ENCODE data around the gene PGM5. TPM values are rescaled to one million over a fixed set of nuclear protein-coding genes. Genes with fewer than 3 reads are reported as not detected.

Gene PGM5
- total and polyA plus RNA-seq, 8 donors = 12.7 to 61.3 (median 52.0) TPM

- intact Hi-C loops (cut with DNase I) = no loop called here
- Histone ChIP-seq H3K4me1 (no peaks in the 10 kb centered on the region), H3K4me3 (no peak overlapping the region), H3K27me3 (no peaks in the 10 kb centered on the region), H3K27ac (no peak overlapping the region), H3K9me3 (no peaks in the 10 kb centered on the region), H3K36me3 (no peaks in the 10 kb centered on the region)
- TF ChIP-seq, protein P1, sequence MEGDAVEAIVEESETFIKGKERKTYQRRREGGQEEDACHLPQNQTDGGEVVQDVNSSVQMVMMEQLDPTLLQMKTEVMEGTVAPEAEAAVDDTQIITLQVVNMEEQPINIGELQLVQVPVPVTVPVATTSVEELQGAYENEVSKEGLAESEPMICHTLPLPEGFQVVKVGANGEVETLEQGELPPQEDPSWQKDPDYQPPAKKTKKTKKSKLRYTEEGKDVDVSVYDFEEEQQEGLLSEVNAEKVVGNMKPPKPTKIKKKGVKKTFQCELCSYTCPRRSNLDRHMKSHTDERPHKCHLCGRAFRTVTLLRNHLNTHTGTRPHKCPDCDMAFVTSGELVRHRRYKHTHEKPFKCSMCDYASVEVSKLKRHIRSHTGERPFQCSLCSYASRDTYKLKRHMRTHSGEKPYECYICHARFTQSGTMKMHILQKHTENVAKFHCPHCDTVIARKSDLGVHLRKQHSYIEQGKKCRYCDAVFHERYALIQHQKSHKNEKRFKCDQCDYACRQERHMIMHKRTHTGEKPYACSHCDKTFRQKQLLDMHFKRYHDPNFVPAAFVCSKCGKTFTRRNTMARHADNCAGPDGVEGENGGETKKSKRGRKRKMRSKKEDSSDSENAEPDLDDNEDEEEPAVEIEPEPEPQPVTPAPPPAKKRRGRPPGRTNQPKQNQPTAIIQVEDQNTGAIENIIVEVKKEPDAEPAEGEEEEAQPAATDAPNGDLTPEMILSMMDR (IDR thresholded peaks at IDR 0.05) = no peak
- DNase-seq (no peak), ATAC-seq (no peak)
Measured at GRCh38 chr9:68416936-68417564, 60.6 kb downstream of the PGM5 start.

DNA sequence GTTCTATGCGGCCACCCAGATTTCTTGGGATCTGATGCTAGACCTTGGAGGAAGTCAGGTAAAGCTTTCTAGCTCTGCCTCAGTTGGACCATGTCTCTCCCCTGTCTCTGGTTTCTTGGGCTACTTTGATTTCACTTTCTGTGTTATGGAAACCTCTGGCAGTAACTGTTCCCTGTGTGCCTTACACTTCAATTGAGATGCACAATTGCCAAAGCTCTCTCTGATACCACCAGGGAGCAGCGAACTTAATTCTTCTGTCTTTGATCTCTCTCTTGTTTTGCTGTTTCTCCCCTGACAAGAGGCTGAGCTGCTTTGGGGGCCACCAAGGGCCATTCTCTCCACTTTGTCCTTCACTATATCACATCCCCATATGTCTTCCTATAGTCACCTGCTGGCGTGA lies 61.4 kb downstream of the PGM5 start:
- no peaks in the 10 kb centered on the region for H3K27me3 ChIP-seq
- H3K4me3 ChIP-seq = no peak overlapping the region
- H3K27ac ChIP-seq = no peak overlapping the region
- intact Hi-C loops (cut with DNase I) = no loop called here
- peaks cover 0 to 2% of the 10 kb centered on the region in 2 donors for H3K9me3 ChIP-seq
- DNase-seq (no peak), ATAC-seq (no peak)
- H3K36me3 ChIP-seq = no peaks in the 10 kb centered on the region
- TF ChIP-seq, protein P1 (IDR thresholded peaks at IDR 0.05) = no peak
- H3K4me1 ChIP-seq = no peaks in the 10 kb centered on the region

DNA sequence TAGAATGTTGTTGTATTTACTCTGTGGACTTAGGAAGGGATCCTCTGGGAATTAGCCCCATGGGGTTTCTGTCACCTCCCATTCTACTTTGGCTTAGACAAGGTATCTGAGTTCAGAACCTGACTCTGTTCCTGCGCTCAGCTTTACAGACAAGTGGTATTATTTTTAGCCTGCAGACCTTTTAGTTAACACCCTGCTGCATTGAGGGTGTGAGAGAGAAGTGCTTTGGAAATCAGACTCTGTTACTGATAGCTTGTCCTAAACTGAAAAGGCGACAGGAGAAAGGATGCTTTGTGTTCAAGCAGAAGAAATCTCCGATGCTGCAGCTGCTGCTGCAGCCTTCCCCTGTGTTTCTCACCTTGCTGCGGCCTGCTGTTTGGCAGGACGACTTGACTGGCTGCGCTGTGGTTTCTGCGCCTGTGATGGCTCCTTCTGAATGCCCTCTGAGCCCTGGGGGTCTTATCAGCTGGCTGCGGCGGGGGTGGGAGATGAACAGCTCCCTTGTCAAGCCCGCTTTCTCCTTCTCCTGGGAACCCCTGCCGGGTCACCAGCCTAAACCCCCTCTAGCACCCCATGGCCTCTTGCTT lies 61.9 kb downstream of the PGM5 start:
- no peak overlapping the region for H3K27ac ChIP-seq
- no peaks in the 10 kb centered on the region for H3K4me1 ChIP-seq
- H3K27me3 ChIP-seq = no peaks in the 10 kb centered on the region
- intact Hi-C loops (cut with DNase I) = no loop called here
- TF ChIP-seq, protein P1 (IDR thresholded peaks at IDR 0.05) = no peak
- no peak for ATAC-seq
- H3K36me3 ChIP-seq = no peaks in the 10 kb centered on the region
- H3K4me3 ChIP-seq = no peak overlapping the region
- peaks cover 0 to 2% of the 10 kb centered on the region in 2 donors for H3K9me3 ChIP-seq
- peak in 1 of 4 donors; percentile 36 for DNase-seq

DNA sequence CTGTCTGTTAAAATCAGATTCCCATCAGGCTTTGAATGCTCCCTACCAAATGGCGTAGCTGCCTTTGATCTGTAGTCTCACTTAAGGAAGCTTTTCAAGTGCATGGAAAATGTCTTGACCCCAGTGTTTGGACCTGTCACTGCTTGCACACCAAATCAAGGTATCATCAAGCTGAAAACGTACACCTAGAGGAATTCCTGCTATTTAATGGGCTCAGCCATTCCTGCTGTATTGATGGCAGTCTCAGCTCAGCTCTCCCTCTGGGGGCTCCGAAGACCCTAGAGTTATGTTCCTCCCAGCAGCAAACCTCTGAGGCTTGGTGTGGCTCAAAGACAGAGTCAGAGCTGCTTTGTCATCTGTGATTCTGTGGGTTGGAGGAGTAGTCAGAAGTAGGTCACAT lies 63.5 kb downstream of the PGM5 start:
- H3K27ac ChIP-seq = no peak overlapping the region
- no peaks in the 10 kb centered on the region for H3K36me3 ChIP-seq
- H3K4me1 ChIP-seq = no peaks in the 10 kb centered on the region
- ATAC-seq (no peak), DNase-seq (no peak)
- TF ChIP-seq, protein P1 (IDR thresholded peaks at IDR 0.05) = no peak
- H3K4me3 ChIP-seq = no peak overlapping the region
- intact Hi-C loops (cut with DNase I) = no loop called here
- peaks cover 0 to 2% of the 10 kb centered on the region in 2 donors for H3K9me3 ChIP-seq
- no peaks in the 10 kb centered on the region for H3K27me3 ChIP-seq

DNA sequence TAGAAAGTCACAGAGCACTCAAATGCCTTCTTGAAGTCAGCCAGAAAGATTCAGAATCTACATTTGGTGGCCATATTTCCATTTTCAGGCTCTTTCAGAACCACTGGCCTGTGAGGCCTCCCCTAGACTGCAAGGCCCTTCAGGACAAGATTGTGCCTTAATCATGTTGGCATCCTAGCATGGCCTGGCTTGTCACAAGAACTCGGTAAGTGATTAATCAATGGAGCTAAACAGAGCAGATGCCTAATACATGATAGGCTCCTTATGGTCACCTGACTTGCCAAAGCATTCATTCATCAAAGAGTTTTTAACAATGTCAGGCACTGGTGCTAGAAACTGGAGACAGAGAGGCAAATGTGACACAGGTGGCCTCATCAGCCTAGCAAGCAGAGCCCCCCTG lies 70.3 kb downstream of the PGM5 start:
- TF ChIP-seq, protein P1 (IDR thresholded peaks at IDR 0.05) = no peak
- H3K9me3 ChIP-seq = peaks cover 0 to 2% of the 10 kb centered on the region in 2 donors
- H3K4me1 ChIP-seq = no peaks in the 10 kb centered on the region
- ATAC-seq = no peak
- DNase-seq = no peak
- intact Hi-C loops (cut with DNase I) = no loop called here
- no peak overlapping the region for H3K27ac ChIP-seq
- no peaks in the 10 kb centered on the region for H3K36me3 ChIP-seq
- H3K4me3 ChIP-seq = no peak overlapping the region
- H3K27me3 ChIP-seq = no peaks in the 10 kb centered on the region

Measured in left lung (tissue), 10 donors.